AG10803 (cell line): Measurements from ENCODE around the gene SLC43A3.
A peak's percentile ranks its signal among the peaks of the same experiment; 100 is the strongest.

Source experiments
- DNase-seq: peaks from one replicate; pipeline ENCODE4 v3.0.0; 2010; ENCODE audit warnings: low read depth
- H3K4me3 ChIP-seq: 2 replicates; pipeline ENCODE4 v1.5.1; 2011; ENCODE audit warnings: mild to moderate bottlenecking, low read length, control low read depth
- CTCF ChIP-seq: conservative IDR thresholded peaks from 2 replicates; pipeline ENCODE4 v1.5.1; 2011; ENCODE audit warnings: mild to moderate bottlenecking, low read length, control low read depth, inconsistent platforms

The SLC43A3 gene

GRCh38 chr11:57434640-57435546 is 8.0 kb upstream of the SLC43A3 start:
- TF ChIP-seq CTCF, result no peak
- DNase-seq, result peak; percentile 96
- no peak overlapping the region for H3K4me3 ChIP-seq

GRCh38 chr11:57432714-57433163 is 5.8 kb upstream of the SLC43A3 start:
- no peak for TF ChIP-seq CTCF
- no peak overlapping the region for H3K4me3 ChIP-seq
- peak; percentile 54 for DNase-seq

- no peak for TF ChIP-seq CTCF
- no peak overlapping the region for H3K4me3 ChIP-seq
- DNase-seq, result no peak
These were observed 5.2 kb upstream of the SLC43A3 start for GRCh38 chr11:57432149-57432561.

- no peak for DNase-seq
- H3K4me3 ChIP-seq, result no peak overlapping the region
- TF ChIP-seq CTCF, result no peak
These were observed 4.0 kb upstream of the SLC43A3 start for GRCh38 chr11:57430952-57431351.

GRCh38 chr11:57429946-57430345 is 3.0 kb upstream of the SLC43A3 start:
- H3K4me3 ChIP-seq, result no peak overlapping the region
- no peak for DNase-seq
- no peak for TF ChIP-seq CTCF

GRCh38 chr11:57428643-57429042 is 1.7 kb upstream of the SLC43A3 start:
- no peak overlapping the region for H3K4me3 ChIP-seq
- no peak for TF ChIP-seq CTCF
- DNase-seq, result no peak

- H3K4me3 ChIP-seq, result peak overlapping the region; percentile 12
- no peak for TF ChIP-seq CTCF
These were observed 784 bp upstream of the SLC43A3 start for GRCh38 chr11:57427727-57428082.

More at GRCh38 chr11:57427727-57428082, 784 bp upstream of the SLC43A3 start:
- peak; percentile 91 for DNase-seq
